Loucy (cell line): ENCODE data around the gene CLASP1.

ENCODE experiments used
- CTCF ChIP-seq: fragments of 200-600 bp; sonication (generic); conservative IDR thresholded peaks from 2 replicates; pipeline ENCODE4 v1.5.1; 2014; ENCODE audit warnings: mild to moderate bottlenecking, antibody characterized with exemption, low read length
- EZH2phosphoT487 ChIP-seq: fragments of 200-600 bp; IDR thresholded peaks from 2 replicates; pipeline ENCODE4 v1.6.1; 2018; ENCODE audit warnings: antibody characterized with exemption, mild to moderate bottlenecking, moderate library complexity, borderline replicate concordance

GRCh38 chr2:121505986-121506586, 143.2 kb downstream of the CLASP1 start:
- TF ChIP-seq CTCF (no peak), EZH2phosphoT487 (no peak)
